Naive thymus-derived CD8-positive, alpha-beta T cell (primary cell): ENCODE measurements around the gene CALR. TPM values are rescaled to one million over a fixed set of nuclear protein-coding genes. Genes with fewer than 3 reads are reported as not detected.
"Not testable (repeated sequence)": the region's sequence is repeated elsewhere in the genome, so short reads cannot be mapped to it uniquely, and the experiment has no call there.

Experiments
- ATAC-seq, 2 donors: fragments of 150-1000 bp; cut with Tn5 transposase in 1 of 2; sonication (Bioruptor Pico), chemical (Tn5 transposase) in 1 of 2; 1 replicate in 1 of 2; 2 replicates in 1 of 2; pipeline ENCODE4 v1.10.0; 2021; ENCODE audit warnings: mild to moderate bottlenecking in 2 of 2, moderate library complexity in 2 of 2
- POLR2A ChIA-PET: fragments of 350-600 bp; sonication (Branson Sonifier 250); formaldehyde crosslinking; loops from one replicate; lab custom pipeline; 2021; ENCODE audit warnings: antibody characterized with exemption; lab: Charles Lee
- DNase-seq, 10 donors: peaks; one replicate each; pipeline versions ENCODE4 v3.0.0 to v3.0.0-alpha.2; 2020 to 2022
- H3K27ac Mint-ChIP-seq, 10 donors: one replicate each; pipeline ENCODE4 v1.8.0; 2020 to 2022; ENCODE audit warnings: mild to moderate bottlenecking in 10 of 10, mixed read lengths in 10 of 10, moderate library complexity in 4 of 10, inconsistent platforms in 1 of 10
- H3K27me3 Mint-ChIP-seq, 5 donors: one replicate each; pipeline ENCODE4 v1.8.0; 2021 to 2022; ENCODE audit warnings: mixed read lengths in 5 of 5
- H3K36me3 Mint-ChIP-seq, 3 donors: one replicate each; pipeline ENCODE4 v1.8.0; 2020 to 2022; ENCODE audit warnings: mixed read lengths in 3 of 3, mild to moderate bottlenecking in 2 of 3, inconsistent platforms in 1 of 3
- H3K4me1 Mint-ChIP-seq, 4 donors: one replicate each; pipeline ENCODE4 v1.8.0; 2021 to 2022; ENCODE audit warnings: mixed read lengths in 4 of 4
- H3K4me3 Mint-ChIP-seq, 10 donors: one replicate each; pipeline ENCODE4 v1.8.0; 2020 to 2022; ENCODE audit warnings: mild to moderate bottlenecking in 10 of 10, mixed read lengths in 10 of 10, moderate library complexity in 6 of 10, inconsistent platforms in 1 of 10
- H3K9me3 Mint-ChIP-seq, 9 donors: one replicate each; pipeline ENCODE4 v1.8.0; 2020 to 2022; ENCODE audit warnings: mixed read lengths in 9 of 9, mild to moderate bottlenecking in 3 of 9, inconsistent platforms in 1 of 9, moderate library complexity in 1 of 9
- polyA plus RNA-seq, 3 donors: library from polyadenylated mRNA; unstranded; fragments of 300-500 nt; fragmentation: Illumina TruSeq; gene quantifications; one replicate each; pipeline ENCODE4 v1.2.3, GENCODE V29; 2021
- total RNA-seq, 8 experiments: library from RNA in 2 of 8; stranded (reverse) in 2 of 8; gene quantifications; one replicate each; pipeline ENCODE4 v1.2.3 and lab custom pipeline; 2021 to 2026

Gene CALR
- total and polyA plus RNA-seq, 5 experiments from 2014 or later = 135 to 463 (median 190) TPM

GRCh38 chr19:12946092-12946721 lies 7.8 kb downstream of the CALR start:
- ATAC-seq (peak; percentile 52 to 57), DNase-seq (peak in 4 of 10 donors; percentile 17 to 56 (median 42))
- H3K36me3 Mint-ChIP-seq = peaks cover 0 to 75% (median 17%) of the 10 kb centered on the region in 3 donors
- H3K27me3 Mint-ChIP-seq = peaks cover 0 to 2% (median 0%) of the 10 kb centered on the region in 5 donors
- POLR2A ChIA-PET = interaction anchor here (0.7 to 1.8 kb wide), 10 partner anchors 9 to 172 kb away, joined by 3 to 14 read pairs (median 4); partner anchors contain the start of genes FARSA, GADD45GIP1, GCDH and NACC1
- peak overlapping the region; percentile 80 to 99 (median 88) for H3K4me3 Mint-ChIP-seq
- H3K9me3 Mint-ChIP-seq = no peaks in the 10 kb centered on the region
- H3K27ac Mint-ChIP-seq = peak overlapping the region; percentile 89 to 99 (median 94)
- H3K4me1 Mint-ChIP-seq = peaks cover 13 to 54% (median 43%) of the 10 kb centered on the region in 4 donors

GRCh38 chr19:12946731-12947496 lies 8.5 kb downstream of the CALR start:
- Mint-ChIP-seq H3K36me3 (peaks cover 0 to 75% (median 20%) of the 10 kb centered on the region in 3 donors), H3K4me1 (peaks cover 15 to 49% (median 41%) of the 10 kb centered on the region in 4 donors), H3K4me3 (peak overlapping the region; percentile 80 to 99 (median 88)), H3K27ac (peak overlapping the region; percentile 89 to 99 (median 94)), H3K9me3 (no peaks in the 10 kb centered on the region), H3K27me3 (peaks cover 0 to 2% (median 0%) of the 10 kb centered on the region in 5 donors)
- DNase-seq (no peak), ATAC-seq (no peak)
- POLR2A ChIA-PET = interaction anchor here (0.7 to 2.0 kb wide), 16 partner anchors 8 to 307 kb away, joined by 3 to 14 read pairs (median 4); partner anchors contain the start of genes FARSA, GADD45GIP1, GCDH and NACC1

DNA sequence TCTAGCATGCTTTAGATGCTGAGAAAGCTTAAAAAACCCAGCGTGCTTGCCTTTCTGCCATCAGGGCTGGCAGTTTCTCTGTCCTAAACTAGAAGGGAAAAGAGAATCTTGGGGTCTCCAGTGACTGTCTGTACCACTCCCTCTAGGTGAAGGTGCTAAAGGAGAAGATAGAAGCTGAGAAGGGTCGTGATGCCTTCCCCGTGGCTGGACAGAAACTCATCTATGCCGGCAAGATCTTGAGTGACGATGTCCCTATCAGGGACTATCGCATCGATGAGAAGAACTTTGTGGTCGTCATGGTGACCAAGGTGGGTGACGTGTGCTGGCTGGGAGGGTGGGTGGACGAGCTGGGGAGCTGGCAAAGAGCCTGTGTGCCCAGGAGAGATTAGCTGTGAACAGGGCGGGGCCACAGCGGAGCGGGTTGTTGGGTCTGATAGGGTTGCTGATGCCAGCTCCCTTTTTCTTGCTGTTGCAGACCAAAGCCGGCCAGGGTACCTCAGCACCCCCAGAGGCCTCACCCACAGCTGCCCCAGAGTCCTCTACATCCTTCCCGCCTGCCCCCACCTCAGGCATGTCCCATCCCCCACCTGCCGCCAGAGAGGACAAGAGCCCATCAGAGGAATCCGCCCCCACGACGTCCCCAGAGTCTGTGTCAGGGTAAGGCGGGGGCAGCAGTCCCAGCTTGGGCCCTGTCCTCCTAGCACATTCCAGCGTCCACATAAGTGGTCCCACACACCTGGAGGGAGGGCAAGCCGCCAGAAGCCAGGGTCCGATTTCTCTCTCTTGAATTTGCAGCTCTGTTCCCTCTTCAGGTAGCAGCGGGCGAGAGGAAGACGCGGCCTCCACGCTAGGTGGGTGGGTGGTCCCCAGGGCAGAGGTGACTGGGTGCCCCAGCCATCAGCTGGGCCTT lies 9.5 kb downstream of the CALR start:
- peaks cover 0 to 2% (median 0%) of the 10 kb centered on the region in 5 donors for H3K27me3 Mint-ChIP-seq
- H3K4me1 Mint-ChIP-seq = peaks cover 15 to 41% (median 36%) of the 10 kb centered on the region in 4 donors
- POLR2A ChIA-PET = interaction anchor here (0.6 to 2.0 kb wide), 8 partner anchors 9 to 306 kb away, joined by 3 to 11 read pairs (median 6); partner anchors contain the start of genes FARSA, GADD45GIP1 and SYCE2
- H3K4me3 Mint-ChIP-seq = peak overlapping the region in 5 of 10 donors; percentile 4 to 63 (median 30)
- H3K27ac Mint-ChIP-seq = peak overlapping the region in 6 of 10 donors; percentile 60 to 93 (median 78)
- ATAC-seq (no peak), DNase-seq (no peak)
- peaks cover 0 to 73% (median 18%) of the 10 kb centered on the region in 3 donors for H3K36me3 Mint-ChIP-seq
- H3K9me3 Mint-ChIP-seq = no peaks in the 10 kb centered on the region

DNA sequence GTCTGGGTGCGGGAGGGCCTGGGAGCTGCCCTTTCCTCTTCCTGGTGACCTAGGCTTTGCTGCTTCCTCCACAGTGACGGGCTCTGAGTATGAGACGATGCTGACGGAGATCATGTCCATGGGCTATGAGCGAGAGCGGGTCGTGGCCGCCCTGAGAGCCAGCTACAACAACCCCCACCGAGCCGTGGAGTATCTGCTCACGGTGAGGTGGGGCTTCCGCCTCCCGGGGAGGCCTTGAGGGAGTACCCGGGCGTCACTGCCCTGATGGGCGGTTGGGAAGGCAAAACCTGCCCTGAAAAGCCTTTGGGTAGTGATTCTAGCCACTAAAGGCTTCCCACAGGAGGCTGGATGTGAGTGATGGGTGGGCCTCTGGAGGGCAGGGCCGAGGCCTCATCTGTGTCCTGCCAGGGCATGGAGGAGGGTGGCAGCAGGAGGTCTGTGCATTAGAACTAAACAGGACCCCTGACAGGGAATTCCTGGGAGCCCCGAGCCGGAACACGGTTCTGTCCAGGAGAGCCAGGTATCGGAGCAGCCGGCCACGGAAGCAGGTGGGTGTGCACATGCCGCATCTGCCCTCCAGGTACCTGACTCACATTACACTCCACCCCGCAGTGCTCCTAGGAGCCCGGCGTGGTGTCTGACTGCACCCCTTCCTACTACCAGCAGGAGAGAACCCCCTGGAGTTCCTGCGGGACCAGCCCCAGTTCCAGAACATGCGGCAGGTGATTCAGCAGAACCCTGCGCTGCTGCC lies 10.4 kb downstream of the CALR start:
- peaks cover 11 to 33% (median 29%) of the 10 kb centered on the region in 4 donors for H3K4me1 Mint-ChIP-seq

DNA sequence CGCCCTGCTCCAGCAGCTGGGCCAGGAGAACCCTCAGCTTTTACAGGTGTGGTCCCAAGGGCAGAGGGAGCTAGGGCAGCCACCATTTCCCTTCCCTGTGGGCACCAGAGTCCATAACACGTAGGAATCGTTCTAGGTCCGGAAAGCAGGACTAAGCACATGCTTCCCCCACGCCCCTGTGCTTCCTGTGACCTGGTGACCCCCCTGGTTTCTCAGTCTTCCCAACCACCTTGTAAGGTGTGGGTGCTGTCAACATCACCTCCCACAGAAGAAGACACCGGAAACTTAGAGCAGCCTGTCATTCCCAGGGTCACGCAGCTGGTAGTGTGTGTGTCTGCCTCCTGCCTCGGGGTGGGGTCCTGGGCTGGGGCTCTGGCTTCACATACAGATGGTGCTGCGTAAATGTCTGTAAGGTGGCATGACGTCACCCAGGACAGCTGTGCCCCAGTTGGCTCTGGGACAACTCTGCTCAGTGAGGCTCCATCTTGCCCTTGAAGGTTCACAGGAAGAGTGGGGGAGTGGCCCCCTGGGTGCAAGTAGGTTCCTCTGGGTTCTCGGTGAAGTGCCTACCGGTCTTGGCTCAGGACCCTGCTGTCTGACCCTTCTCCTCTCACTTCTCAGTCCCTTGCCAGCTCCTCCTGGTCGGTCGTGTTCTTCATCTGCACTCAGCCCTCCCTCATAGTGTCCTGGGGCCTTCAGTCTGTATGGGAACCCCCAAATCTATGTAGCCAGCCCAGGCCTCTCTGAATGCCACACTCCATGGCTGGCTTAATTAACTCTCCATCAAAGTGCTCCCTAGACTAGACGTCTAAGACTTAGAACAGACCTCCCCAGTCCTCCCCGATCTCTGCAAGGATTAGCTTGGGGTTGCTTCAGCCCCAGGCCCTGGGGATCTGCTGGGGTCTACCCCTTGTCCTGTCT lies 11.2 kb downstream of the CALR start:
- Mint-ChIP-seq H3K27ac (peak overlapping the region in 7 of 10 donors; percentile 22 to 88 (median 44)), H3K27me3 (peaks cover 0 to 2% (median 0%) of the 10 kb centered on the region in 5 donors), H3K4me1 (peaks cover 17 to 34% (median 31%) of the 10 kb centered on the region in 4 donors), H3K4me3 (peak overlapping the region in 2 of 10 donors; percentile 7 to 62), H3K9me3 (no peaks in the 10 kb centered on the region), H3K36me3 (peaks cover 0 to 70% (median 12%) of the 10 kb centered on the region in 3 donors)
- no peak for ATAC-seq
- POLR2A ChIA-PET = interaction anchor here (0.6 kb wide), 1 partner anchor 38 kb away, joined by 3 read pairs; no protein-coding TSS in a partner anchor
- DNase-seq = no peak

More for the DNA sequence above, 10.4 kb downstream of the CALR start:
- Mint-ChIP-seq H3K27ac (peak overlapping the region in 1 of 10 donors; percentile 54), H3K9me3 (no peaks in the 10 kb centered on the region), H3K36me3 (peaks cover 0 to 71% (median 12%) of the 10 kb centered on the region in 3 donors), H3K27me3 (peaks cover 0 to 2% (median 0%) of the 10 kb centered on the region in 5 donors), H3K4me3 (no peak overlapping the region)
- DNase-seq = no peak
- ATAC-seq = no peak
- POLR2A ChIA-PET = interaction anchor here (1.1 to 2.0 kb wide), 4 partner anchors 8 to 16 kb away, joined by 3 to 11 read pairs (median 8); partner anchors contain the start of genes FARSA and GADD45GIP1

DNA sequence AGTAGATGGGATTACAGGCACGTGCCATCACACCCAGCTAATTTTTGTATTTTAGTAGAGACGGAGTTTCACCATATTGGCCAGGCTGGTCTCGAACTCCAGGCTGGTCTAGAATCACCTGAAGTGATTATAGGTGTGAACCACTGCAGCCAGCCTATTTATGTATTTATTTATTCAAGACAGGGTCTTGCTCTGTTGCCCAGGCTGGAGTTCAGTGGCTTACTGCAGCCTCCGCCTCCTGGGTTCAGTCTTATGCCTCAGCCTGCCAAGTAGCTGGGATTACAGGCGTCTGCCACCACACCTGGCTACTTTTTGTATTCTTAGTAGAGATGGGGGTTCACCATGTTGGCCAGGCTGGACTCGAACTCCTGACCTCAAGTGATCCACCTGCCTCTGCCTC lies 13.6 kb downstream of the CALR start:
- peaks cover 0 to 68% (median 12%) of the 10 kb centered on the region in 3 donors for H3K36me3 Mint-ChIP-seq
- H3K27me3 Mint-ChIP-seq, ATAC-seq: not testable (repeated sequence)

DNA sequence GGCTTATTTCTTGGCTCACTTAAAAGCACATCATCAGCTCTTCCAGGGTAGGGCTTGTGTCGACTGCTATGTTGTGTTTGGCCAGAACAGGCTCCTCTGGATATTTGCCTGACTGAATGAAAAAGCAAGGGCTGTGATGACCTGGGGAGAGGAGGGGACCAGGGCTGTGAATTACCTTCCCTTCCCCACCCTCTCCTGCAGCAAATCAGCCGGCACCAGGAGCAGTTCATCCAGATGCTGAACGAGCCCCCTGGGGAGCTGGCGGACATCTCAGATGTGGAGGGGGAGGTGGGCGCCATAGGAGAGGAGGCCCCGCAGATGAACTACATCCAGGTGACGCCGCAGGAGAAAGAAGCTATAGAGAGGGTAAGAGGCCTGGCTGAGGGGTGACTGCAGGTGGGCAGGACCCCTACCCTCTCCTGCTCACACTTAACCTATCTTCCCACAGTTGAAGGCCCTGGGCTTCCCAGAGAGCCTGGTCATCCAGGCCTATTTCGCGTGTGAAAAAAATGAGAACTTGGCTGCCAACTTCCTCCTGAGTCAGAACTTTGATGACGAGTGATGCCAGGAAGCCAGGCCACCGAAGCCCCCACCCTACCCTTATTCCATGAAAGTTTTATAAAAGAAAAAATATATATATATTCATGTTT lies 14.2 kb downstream of the CALR start:
- Mint-ChIP-seq H3K4me3 (no peak overlapping the region), H3K4me1 (peaks cover 18 to 36% (median 30%) of the 10 kb centered on the region in 4 donors), H3K27ac (peak overlapping the region in 4 of 10 donors; percentile 7 to 67 (median 36)), H3K36me3 (peaks cover 0 to 67% (median 12%) of the 10 kb centered on the region in 3 donors), H3K9me3 (no peaks in the 10 kb centered on the region), H3K27me3 (no peaks in the 10 kb centered on the region)
- POLR2A ChIA-PET = interaction anchor here (0.6 to 1.3 kb wide), 3 partner anchors 13 to 142 kb away, joined by 3 to 4 read pairs (median 4); partner anchors contain the start of gene GCDH
- no peak for ATAC-seq
- DNase-seq = no peak

More for the DNA sequence above, 13.6 kb downstream of the CALR start:
- Mint-ChIP-seq H3K27ac (peak overlapping the region in 2 of 10 donors; percentile 54 to 64), H3K4me1 (peaks cover 18 to 37% (median 33%) of the 10 kb centered on the region in 4 donors)
- not testable (repeated sequence) for H3K9me3 Mint-ChIP-seq, H3K4me3 Mint-ChIP-seq, DNase-seq
- POLR2A ChIA-PET = interaction anchor here (1.1 to 1.2 kb wide), 2 partner anchors 14 to 61 kb away, joined by 3 to 4 read pairs; partner anchors contain the start of gene GCDH

GRCh38 chr19:12953138-12953798 lies 14.9 kb downstream of the CALR start:
- H3K9me3 Mint-ChIP-seq = no peaks in the 10 kb centered on the region
- H3K27me3 Mint-ChIP-seq = no peaks in the 10 kb centered on the region
- peak overlapping the region in 1 of 10 donors; percentile 7 for H3K27ac Mint-ChIP-seq
- H3K4me3 Mint-ChIP-seq = peak overlapping the region in 1 of 10 donors; percentile 45
- H3K36me3 Mint-ChIP-seq = peaks cover 0 to 64% (median 10%) of the 10 kb centered on the region in 3 donors
- no peak for ATAC-seq
- POLR2A ChIA-PET = interaction anchor here (0.6 to 1.3 kb wide), 4 partner anchors 12 to 142 kb away, joined by 3 to 4 read pairs (median 4); partner anchors contain the start of gene GCDH
- no peak for DNase-seq
- H3K4me1 Mint-ChIP-seq = peaks cover 18 to 36% (median 28%) of the 10 kb centered on the region in 4 donors
